ENCODE measurements around the gene PTGDR2.

Gene PTGDR2

GRCh38 chr11:60858731-60859464 lies 3.1 kb upstream of the PTGDR2 start:
- no peak for DNase-seq

- no peak for DNase-seq
These were observed 2.5 kb upstream of the PTGDR2 start for GRCh38 chr11:60858236-60858635.

DNA sequence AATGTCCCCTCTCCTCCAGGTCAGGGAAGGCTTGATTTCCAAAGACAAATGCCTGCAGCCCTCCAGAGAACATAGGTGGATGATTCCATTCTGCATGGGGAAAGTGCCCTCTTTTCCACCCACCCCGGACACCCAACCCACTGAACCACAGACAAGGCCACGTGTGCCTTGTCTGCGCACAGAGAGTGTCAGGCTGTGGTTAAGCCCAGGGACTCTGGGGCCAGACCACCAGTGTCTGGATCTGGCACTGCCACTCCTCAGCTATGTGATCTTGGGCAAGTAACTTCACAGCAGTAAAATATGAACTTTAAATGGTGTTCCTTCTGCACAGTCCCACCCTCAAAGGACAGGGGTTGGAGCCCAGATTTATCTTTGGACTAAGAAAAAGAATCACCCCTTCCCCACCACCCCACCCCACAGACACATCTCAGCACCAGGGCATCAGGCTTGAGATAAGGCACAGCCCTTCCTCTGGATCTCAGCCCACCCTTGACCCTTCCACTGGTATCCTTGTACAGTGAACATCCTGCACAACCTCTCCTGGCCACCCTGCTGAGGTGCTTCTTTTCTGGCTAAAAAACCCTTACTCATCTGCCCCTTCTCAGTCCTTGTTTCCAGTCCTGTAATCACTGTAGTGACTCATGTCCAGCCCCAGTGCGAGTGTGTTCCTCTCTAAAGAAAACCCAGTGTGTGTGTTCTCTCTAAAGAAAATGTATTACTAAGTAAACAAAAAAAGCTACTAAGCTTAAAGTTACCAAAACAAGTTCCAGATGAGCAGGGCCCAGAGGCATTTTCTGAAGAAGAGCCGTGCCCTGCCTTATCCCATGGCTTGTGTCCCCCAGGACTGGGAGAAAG lies 1.9 kb upstream of the PTGDR2 start:
- DNase-seq, result no peak

GRCh38 chr11:60854847-60855725 lies 664 bp downstream of the PTGDR2 start:
- no peak for DNase-seq

DNA sequence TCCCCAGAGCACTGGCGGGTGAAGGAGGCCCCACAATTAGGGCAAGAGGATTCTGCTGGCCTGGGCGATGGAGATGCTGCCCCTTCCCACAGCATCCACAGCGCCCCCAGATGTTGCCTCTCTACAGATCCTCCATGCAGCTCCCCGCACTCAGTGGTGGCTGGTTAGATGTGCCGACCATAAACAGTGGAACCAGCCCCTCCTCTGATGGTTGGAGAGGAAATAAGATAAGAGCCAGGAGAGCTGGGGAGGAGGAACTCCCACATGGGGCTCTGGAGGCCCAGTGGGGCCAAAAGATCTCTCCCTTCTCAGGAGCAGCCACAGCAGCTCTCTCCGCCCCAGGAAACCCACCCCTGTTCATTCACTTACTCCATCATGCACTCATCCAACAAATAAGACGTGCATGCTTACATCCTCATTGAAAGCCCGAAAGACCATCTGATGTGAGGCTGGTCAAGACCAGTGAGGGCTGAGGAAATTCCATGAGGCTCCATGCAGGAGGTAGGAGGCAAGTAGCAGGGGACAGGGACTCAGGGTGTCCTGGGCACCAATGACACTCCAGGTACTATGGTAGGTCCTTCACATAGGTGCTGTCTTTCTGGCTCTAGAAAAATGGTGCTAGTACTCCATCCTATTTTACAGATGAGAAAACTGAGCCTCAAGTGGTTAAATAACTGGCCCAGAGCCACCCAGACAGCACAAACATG lies 1.5 kb downstream of the PTGDR2 start:
- no peak for DNase-seq

- DNase-seq, result no peak
These were observed 2.5 kb downstream of the PTGDR2 start for GRCh38 chr11:60852982-60853950.

GRCh38 chr11:60852117-60852981 lies 3.4 kb downstream of the PTGDR2 start:
- no peak for DNase-seq

DNA sequence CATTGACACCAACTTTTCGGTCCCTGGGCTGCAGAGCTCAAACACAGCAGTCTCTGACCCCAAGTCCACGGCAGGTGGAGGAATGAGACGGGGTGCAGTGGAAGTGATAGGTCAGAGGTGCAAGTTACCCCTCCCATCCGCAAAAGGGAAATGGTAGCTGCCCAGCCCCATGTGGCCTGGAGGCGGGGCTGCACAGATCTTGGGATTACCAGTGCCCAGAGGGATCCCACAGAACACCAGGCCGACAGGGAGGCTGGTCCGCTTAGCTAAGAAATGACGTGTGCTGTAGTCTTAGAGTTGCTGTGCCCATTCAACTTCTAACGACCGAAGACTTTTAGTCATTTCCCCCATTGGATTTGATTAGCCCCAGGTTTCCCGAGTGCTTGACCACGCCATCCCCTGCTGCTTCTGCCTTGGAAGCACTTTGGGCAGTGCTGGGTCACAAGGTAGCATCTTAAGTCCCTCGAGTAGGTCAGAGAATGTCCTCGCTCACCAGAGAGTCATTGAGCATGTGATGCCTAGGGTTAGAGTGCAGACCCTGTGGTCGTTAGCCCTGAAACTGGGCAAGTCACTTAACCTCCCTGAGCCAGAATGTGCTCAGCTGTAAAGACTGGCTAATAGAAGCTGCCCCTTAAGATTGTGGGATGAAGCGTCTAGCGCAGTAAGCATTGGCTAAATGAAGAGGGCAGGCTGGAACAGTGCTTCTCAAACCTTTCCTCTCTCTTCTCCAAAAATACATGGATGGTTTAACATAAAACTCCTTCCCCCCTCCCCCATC lies 4.2 kb downstream of the PTGDR2 start:
- DNase-seq, result no peak

GRCh38 chr11:60849641-60850520 lies 5.9 kb downstream of the PTGDR2 start:
- no peak for DNase-seq

- DNase-seq, result no peak
These were observed 7.0 kb downstream of the PTGDR2 start for GRCh38 chr11:60848714-60849151.

- DNase-seq, result no peak
These were observed 7.9 kb downstream of the PTGDR2 start for GRCh38 chr11:60847896-60848295.

DNA sequence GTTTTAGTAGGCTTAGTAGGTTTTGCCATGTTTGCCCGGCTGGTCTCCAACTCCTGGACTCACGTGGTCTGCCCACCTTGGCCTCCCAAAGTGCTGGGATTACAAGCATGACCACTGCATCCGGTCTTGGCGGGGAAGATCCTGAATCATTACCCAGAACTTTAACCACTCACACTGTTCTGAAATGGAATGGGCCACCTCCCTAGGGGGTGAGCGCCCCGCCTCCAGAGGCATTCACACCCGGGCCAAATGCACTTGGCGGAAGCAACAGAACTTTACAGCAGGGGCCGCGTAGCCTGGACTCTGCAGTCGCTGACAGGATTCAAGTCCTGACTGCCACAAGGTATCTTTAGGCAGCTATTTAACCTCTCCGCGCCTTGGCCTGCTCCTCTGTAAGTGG lies 8.5 kb downstream of the PTGDR2 start:
- no peak for DNase-seq

GRCh38 chr11:60845338-60845737 lies 10.4 kb downstream of the PTGDR2 start:
- no peak for DNase-seq

DNA sequence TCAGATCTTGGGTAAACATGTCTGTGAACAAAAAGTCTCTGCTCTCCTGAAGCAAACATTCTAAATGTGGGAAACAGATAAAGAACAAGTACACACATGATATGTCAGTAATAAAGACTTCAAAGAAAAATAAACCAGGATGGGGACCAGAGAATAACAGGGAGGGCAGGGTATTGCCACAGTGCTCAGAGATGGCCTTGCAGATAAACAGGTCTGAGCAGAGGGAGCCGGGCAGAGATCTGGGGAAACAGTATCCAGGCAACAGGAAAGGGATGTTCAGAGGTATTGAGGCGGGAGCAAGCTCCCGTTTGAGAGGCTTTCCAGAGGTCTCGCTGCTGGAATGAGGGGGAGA lies 10.9 kb downstream of the PTGDR2 start:
- DNase-seq, result no peak

DNA sequence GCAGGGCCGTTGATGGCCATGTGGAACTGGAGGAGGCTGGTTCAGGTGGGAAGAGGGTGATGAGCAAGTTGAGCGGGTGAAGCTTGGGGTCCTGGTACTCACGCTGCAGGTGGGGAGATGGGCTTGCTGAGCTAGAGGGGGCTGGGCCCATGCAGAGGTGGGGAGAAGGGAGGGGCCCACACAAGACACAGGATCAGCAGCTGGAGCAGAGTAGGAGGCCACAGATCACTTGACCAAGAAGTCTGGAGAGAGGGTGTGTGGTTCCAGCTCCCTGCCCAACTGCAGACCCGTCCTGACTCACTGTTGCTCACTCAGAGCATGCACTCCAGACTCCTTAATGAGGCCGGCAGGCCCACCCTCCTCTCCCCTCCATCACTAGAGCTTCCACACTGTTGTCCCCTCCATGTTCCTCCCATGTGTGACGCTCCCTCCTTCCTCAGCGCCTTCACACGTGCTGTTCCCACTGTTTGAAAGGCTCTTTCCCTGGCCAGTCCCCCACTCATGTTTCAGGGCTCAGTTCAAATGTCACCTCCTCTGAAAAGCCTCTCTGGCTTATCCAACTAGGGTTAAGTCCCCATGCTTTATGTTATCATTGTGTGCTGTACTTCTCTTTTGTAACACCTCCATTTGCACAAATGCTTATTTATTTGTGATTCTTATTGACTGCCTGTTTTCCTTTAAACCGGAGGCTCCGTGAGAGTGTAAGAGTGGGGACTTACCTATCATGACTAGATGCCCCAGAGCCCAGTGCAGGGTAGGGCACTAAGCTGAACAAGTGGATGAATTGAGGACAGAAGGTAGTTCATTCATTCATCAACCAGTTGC lies 11.5 kb downstream of the PTGDR2 start:
- DNase-seq, result no peak

GRCh38 chr11:60842668-60843600 lies 12.8 kb downstream of the PTGDR2 start:
- DNase-seq, result no peak

All from effector CD4-positive, alpha-beta T cell (primary cell).